ENCODE results near the gene ADAMTS2.

Gene ADAMTS2

GRCh38 chr5:179134511-179134910 lies 210.8 kb downstream of the ADAMTS2 start:
- in situ Hi-C loops (cut with HindIII; ENCODE audit: low sequenced_read_pairs) = no loop called here

GRCh38 chr5:179132586-179133355 lies 212.5 kb downstream of the ADAMTS2 start:
- in situ Hi-C loops (cut with HindIII; ENCODE audit: low sequenced_read_pairs) = no loop called here

- in situ Hi-C loops (cut with HindIII; ENCODE audit: low sequenced_read_pairs) = no loop called here
Measured at GRCh38 chr5:179131886-179132585, 213.2 kb downstream of the ADAMTS2 start.

- in situ Hi-C loops (cut with HindIII; ENCODE audit: low sequenced_read_pairs) = no loop called here
Measured at GRCh38 chr5:179131321-179131835, 213.9 kb downstream of the ADAMTS2 start.

- in situ Hi-C loops (cut with HindIII; ENCODE audit: low sequenced_read_pairs) = no loop called here
Measured at GRCh38 chr5:179130101-179130681, 215.1 kb downstream of the ADAMTS2 start.

- in situ Hi-C loops (cut with HindIII; ENCODE audit: low sequenced_read_pairs) = no loop called here
Measured at GRCh38 chr5:179129607-179130071, 215.6 kb downstream of the ADAMTS2 start.

GRCh38 chr5:179128976-179129375 lies 216.3 kb downstream of the ADAMTS2 start:
- in situ Hi-C loops (cut with HindIII; ENCODE audit: low sequenced_read_pairs) = no loop called here

GRCh38 chr5:179128041-179128365 lies 217.3 kb downstream of the ADAMTS2 start:
- in situ Hi-C loops (cut with HindIII; ENCODE audit: low sequenced_read_pairs) = no loop called here

GRCh38 chr5:179127136-179128040 lies 217.9 kb downstream of the ADAMTS2 start:
- in situ Hi-C loops (cut with HindIII; ENCODE audit: low sequenced_read_pairs) = no loop called here

- in situ Hi-C loops (cut with HindIII; ENCODE audit: low sequenced_read_pairs) = no loop called here
Measured at GRCh38 chr5:179126506-179126991, 218.7 kb downstream of the ADAMTS2 start.

GRCh38 chr5:179125789-179126505 lies 219.3 kb downstream of the ADAMTS2 start:
- in situ Hi-C loops (cut with HindIII; ENCODE audit: low sequenced_read_pairs) = no loop called here

- in situ Hi-C loops (cut with HindIII; ENCODE audit: low sequenced_read_pairs) = no loop called here
Measured at GRCh38 chr5:179124853-179125788, 220.1 kb downstream of the ADAMTS2 start.

- in situ Hi-C loops (cut with HindIII; ENCODE audit: low sequenced_read_pairs) = no loop called here
Measured at GRCh38 chr5:179124273-179124852, 220.9 kb downstream of the ADAMTS2 start.

GRCh38 chr5:179123491-179124272 lies 221.6 kb downstream of the ADAMTS2 start:
- in situ Hi-C loops (cut with HindIII; ENCODE audit: low sequenced_read_pairs) = no loop called here

GRCh38 chr5:179123109-179123426 lies 222.2 kb downstream of the ADAMTS2 start:
- in situ Hi-C loops (cut with HindIII; ENCODE audit: low sequenced_read_pairs) = no loop called here

- in situ Hi-C loops (cut with HindIII; ENCODE audit: low sequenced_read_pairs) = no loop called here
Measured at GRCh38 chr5:179122411-179123108, 222.7 kb downstream of the ADAMTS2 start.

- in situ Hi-C loops (cut with HindIII; ENCODE audit: low sequenced_read_pairs) = no loop called here
Measured at GRCh38 chr5:179121667-179122111, 223.6 kb downstream of the ADAMTS2 start.

All from DLD1 (cell line).